Measurements from ENCODE around the gene LGALS9C.
"Not testable (repeated sequence)": the region's sequence is repeated elsewhere in the genome, so short reads cannot be mapped to it uniquely, and the experiment has no call there.

LGALS9C gene

GRCh38 chr17:18476508-18477308, at the start of gene LGALS9C:
Gene LGALS9C, plus strand, starts transcription at chr17:18476789. Its CDS starts 66 bp downstream, at chr17:18476855.
- in situ Hi-C loops (cut with HindIII; ENCODE audit: low sequenced_read_pairs); DNase-seq (ENCODE audit: low read depth); H3K4me3 ChIP-seq (ENCODE audit: low read depth, low read length): not testable (repeated sequence)

GRCh38 chr17:18432206-18432605, 44.4 kb upstream of the LGALS9C start:
- H3K4me3 ChIP-seq (ENCODE audit: low read depth, low read length); DNase-seq (ENCODE audit: low read depth); in situ Hi-C loops (cut with HindIII; ENCODE audit: low sequenced_read_pairs): not testable (repeated sequence)

GRCh38 chr17:18439465-18439870, 37.1 kb upstream of the LGALS9C start:
- DNase-seq (ENCODE audit: low read depth); H3K4me3 ChIP-seq (ENCODE audit: low read depth, low read length); in situ Hi-C loops (cut with HindIII; ENCODE audit: low sequenced_read_pairs): not testable (repeated sequence)

- DNase-seq (ENCODE audit: low read depth); H3K4me3 ChIP-seq (ENCODE audit: low read depth, low read length); in situ Hi-C loops (cut with HindIII; ENCODE audit: low sequenced_read_pairs): not testable (repeated sequence)
Measured at GRCh38 chr17:18442093-18442492, 34.5 kb upstream of the LGALS9C start.

- in situ Hi-C loops (cut with HindIII; ENCODE audit: low sequenced_read_pairs); DNase-seq (ENCODE audit: low read depth); H3K4me3 ChIP-seq (ENCODE audit: low read depth, low read length): not testable (repeated sequence)
Measured at GRCh38 chr17:18442532-18442931, 34.1 kb upstream of the LGALS9C start.

- H3K4me3 ChIP-seq (ENCODE audit: low read depth, low read length); in situ Hi-C loops (cut with HindIII; ENCODE audit: low sequenced_read_pairs); DNase-seq (ENCODE audit: low read depth): not testable (repeated sequence)
Measured at GRCh38 chr17:18447476-18448205, 28.9 kb upstream of the LGALS9C start.

- DNase-seq (ENCODE audit: low read depth); H3K4me3 ChIP-seq (ENCODE audit: low read depth, low read length); in situ Hi-C loops (cut with HindIII; ENCODE audit: low sequenced_read_pairs): not testable (repeated sequence)
Measured at GRCh38 chr17:18448311-18448710, 28.3 kb upstream of the LGALS9C start.

- DNase-seq (ENCODE audit: low read depth); in situ Hi-C loops (cut with HindIII; ENCODE audit: low sequenced_read_pairs); H3K4me3 ChIP-seq (ENCODE audit: low read depth, low read length): not testable (repeated sequence)
Measured at GRCh38 chr17:18449833-18450232, 26.8 kb upstream of the LGALS9C start.

- in situ Hi-C loops (cut with HindIII; ENCODE audit: low sequenced_read_pairs); H3K4me3 ChIP-seq (ENCODE audit: low read depth, low read length); DNase-seq (ENCODE audit: low read depth): not testable (repeated sequence)
Measured at GRCh38 chr17:18450998-18451397, 25.6 kb upstream of the LGALS9C start.

- in situ Hi-C loops (cut with HindIII; ENCODE audit: low sequenced_read_pairs); H3K4me3 ChIP-seq (ENCODE audit: low read depth, low read length); DNase-seq (ENCODE audit: low read depth): not testable (repeated sequence)
Measured at GRCh38 chr17:18451969-18452368, 24.6 kb upstream of the LGALS9C start.

- H3K4me3 ChIP-seq (ENCODE audit: low read depth, low read length); in situ Hi-C loops (cut with HindIII; ENCODE audit: low sequenced_read_pairs); DNase-seq (ENCODE audit: low read depth): not testable (repeated sequence)
Measured at GRCh38 chr17:18459035-18459434, 17.6 kb upstream of the LGALS9C start.

- DNase-seq (ENCODE audit: low read depth); in situ Hi-C loops (cut with HindIII; ENCODE audit: low sequenced_read_pairs); H3K4me3 ChIP-seq (ENCODE audit: low read depth, low read length): not testable (repeated sequence)
Measured at GRCh38 chr17:18463831-18464502, 12.6 kb upstream of the LGALS9C start.

GRCh38 chr17:18466250-18466983, 10.2 kb upstream of the LGALS9C start:
- in situ Hi-C loops (cut with HindIII; ENCODE audit: low sequenced_read_pairs); H3K4me3 ChIP-seq (ENCODE audit: low read depth, low read length); DNase-seq (ENCODE audit: low read depth): not testable (repeated sequence)

GRCh38 chr17:18467001-18467400, 9.6 kb upstream of the LGALS9C start:
- in situ Hi-C loops (cut with HindIII; ENCODE audit: low sequenced_read_pairs); H3K4me3 ChIP-seq (ENCODE audit: low read depth, low read length); DNase-seq (ENCODE audit: low read depth): not testable (repeated sequence)

GRCh38 chr17:18468472-18469171, 8.0 kb upstream of the LGALS9C start:
- DNase-seq (ENCODE audit: low read depth); in situ Hi-C loops (cut with HindIII; ENCODE audit: low sequenced_read_pairs); H3K4me3 ChIP-seq (ENCODE audit: low read depth, low read length): not testable (repeated sequence)

- H3K4me3 ChIP-seq (ENCODE audit: low read depth, low read length); DNase-seq (ENCODE audit: low read depth); in situ Hi-C loops (cut with HindIII; ENCODE audit: low sequenced_read_pairs): not testable (repeated sequence)
Measured at GRCh38 chr17:18469837-18470236, 6.8 kb upstream of the LGALS9C start.
